GM23248 (cell line): Measurements from ENCODE around the gene KAZN. TPM values are rescaled to one million over a fixed set of nuclear protein-coding genes. Genes with fewer than 3 reads are reported as not detected.

Source experiments
- DNase-seq: peaks from one replicate; pipeline ENCODE4 v3.0.0-alpha.2; 2015
- H2AFZ ChIP-seq: fragments of 200-600 bp; sonication (generic); 2 replicates; pipeline ENCODE4 v1.6.1; 2016; ENCODE audit warnings: antibody characterized with exemption
- H3F3A ChIP-seq: fragments of 200-600 bp; sonication (generic); 2 replicates; pipeline ENCODE4 v1.6.1; 2016; ENCODE audit warnings: mild to moderate bottlenecking, antibody characterized with exemption, mixed run types; ENCODE audit not compliant: insufficient read depth
- H3K27ac ChIP-seq: fragments of 200-600 bp; sonication (generic); 2 replicates; pipeline ENCODE4 v1.5.1; 2016; ENCODE audit warnings: mild to moderate bottlenecking
- H3K27me3 ChIP-seq: fragments of 200-600 bp; sonication (generic); replicated peaks from 2 replicates; pipeline ENCODE4 v1.6.1; 2016; ENCODE audit warnings: mild to moderate bottlenecking; ENCODE audit not compliant: insufficient read depth
- H3K36me3 ChIP-seq: fragments of 200-600 bp; sonication (generic); 2 replicates; pipeline ENCODE4 v1.6.1; 2016; ENCODE audit warnings: low read depth, mild to moderate bottlenecking
- H3K4me1 ChIP-seq: fragments of 200-600 bp; sonication (generic); 2 replicates; pipeline ENCODE4 v1.6.1; 2016; ENCODE audit warnings: mild to moderate bottlenecking; ENCODE audit not compliant: insufficient read depth
- H3K4me2 ChIP-seq: fragments of 200-600 bp; sonication (generic); one replicate; pipeline ENCODE4 v1.6.1; 2016; ENCODE audit warnings: mild to moderate bottlenecking; ENCODE audit not compliant: unreplicated experiment
- H3K4me3 ChIP-seq: fragments of 200-600 bp; sonication (generic); 2 replicates; pipeline ENCODE4 v1.5.1; 2016; ENCODE audit warnings: mild to moderate bottlenecking
- H3K79me2 ChIP-seq: fragments of 200-600 bp; sonication (generic); 2 replicates; pipeline ENCODE4 v1.6.1; 2016; ENCODE audit warnings: mild to moderate bottlenecking; ENCODE audit not compliant: insufficient read depth
- H3K9ac ChIP-seq: fragments of 200-600 bp; sonication (generic); 2 replicates; pipeline ENCODE4 v1.6.1; 2016; ENCODE audit warnings: mild to moderate bottlenecking
- H3K9me2 ChIP-seq: fragments of 200-600 bp; sonication (generic); 2 replicates; pipeline ENCODE4 v1.6.1; 2016; ENCODE audit warnings: mixed run types, mild to moderate bottlenecking, moderate library complexity; ENCODE audit not compliant: insufficient read depth
- H3K9me3 ChIP-seq: fragments of 200-600 bp; sonication (generic); one replicate; pipeline ENCODE4 v1.6.1; 2017; ENCODE audit warnings: low read depth
- H4K20me1 ChIP-seq: fragments of 200-600 bp; sonication (generic); 2 replicates; pipeline ENCODE4 v1.6.0; 2016; ENCODE audit not compliant: insufficient read depth
- EZH2 ChIP-seq: fragments of 200-600 bp; sonication (generic); IDR thresholded peaks from 2 replicates; pipeline ENCODE4 v1.6.1; 2018; ENCODE audit warnings: antibody characterized with exemption, mild to moderate bottlenecking; ENCODE audit not compliant: insufficient read depth, poor library complexity, severe bottlenecking
- EZH2phosphoT487 ChIP-seq: fragments of 200-600 bp; sonication (generic); IDR thresholded peaks from 2 replicates; pipeline ENCODE4 v1.6.1; 2018; ENCODE audit warnings: antibody characterized with exemption, moderate library complexity, mild to moderate bottlenecking, low read depth; ENCODE audit not compliant: insufficient read depth
- WGBS, 2 experiments: methylation state at CpG; one replicate each; pipeline ENCODE4 v1.1.6; 2015 to 2017; ENCODE audit warnings: low lambda C conversion rate in 2 of 2, low coverage in 1 of 2; ENCODE audit errors: missing lambda C conversion rate in 2 of 2; 5-methylcytosine and 5-hydroxymethylcytosine counted together
- in situ Hi-C: fragments of 300-500 bp; cut with MboI; formaldehyde crosslinking; loops from 2 replicates; pipeline ENCODE4 v1.15.0; 2020
- polyA plus RNA-seq: library from polyadenylated mRNA; unstranded; fragments of >200 nt; fragmentation: Nextera tagmentation; extraction: Ambion mirVana; gene quantifications from 2 replicates; pipeline ENCODE4 v1.2.1, GENCODE V29; 2016
- total RNA-seq: library from RNA; depleted of rRNA; stranded (reverse); fragments of >200 nt; shearing (Covaris generic); gene quantifications from 2 replicates; pipeline ENCODE4 v1.2.3, GENCODE V29; 2014

The KAZN gene
- total and polyA plus RNA-seq, 2 experiments from 2014 or later: 4.9 to 7.2 TPM

GRCh38 chr1:15060104-15060503 lies 461.6 kb downstream of the KAZN start:
- Histone ChIP-seq H2AFZ (no peak overlapping the region), H3F3A (no peaks in the 10 kb centered on the region), H4K20me1 (no peaks in the 10 kb centered on the region), H3K27ac (no peak overlapping the region), H3K9me3 (no peaks in the 10 kb centered on the region), H3K79me2 (no peaks in the 10 kb centered on the region), H3K4me3 (no peak overlapping the region), H3K4me2 (no peak overlapping the region), H3K27me3 (no peaks in the 10 kb centered on the region), H3K9me2 (no peaks in the 10 kb centered on the region), H3K9ac (no peak overlapping the region), H3K36me3 (peaks cover 15% of the 10 kb centered on the region; the same call in 1 of the 2 replicates), H3K4me1 (no peaks in the 10 kb centered on the region)
- TF ChIP-seq EZH2phosphoT487: no peak
- TF ChIP-seq EZH2: no peak
- 90 to 92% methylated on average over 22 to 25 of the region's 25 CpGs for WGBS, 2 experiments
- in situ Hi-C loops: loop anchor here (25.0 kb wide), 1 partner anchor 1098 kb away; no protein-coding TSS in a partner anchor
- no peak for DNase-seq

GRCh38 chr1:15062479-15063099 lies 464.1 kb downstream of the KAZN start:
- in situ Hi-C loops: loop anchor here (25.0 kb wide), 1 partner anchor 1100 kb away; no protein-coding TSS in a partner anchor
- Histone ChIP-seq H3K27me3 (no peaks in the 10 kb centered on the region), H3K79me2 (no peaks in the 10 kb centered on the region), H3K4me3 (no peak overlapping the region), H3K4me1 (no peaks in the 10 kb centered on the region), H3K9ac (no peak overlapping the region), H4K20me1 (no peaks in the 10 kb centered on the region), H2AFZ (no peak overlapping the region), H3F3A (no peaks in the 10 kb centered on the region), H3K36me3 (peaks cover 15% of the 10 kb centered on the region; the same call in 1 of the 2 replicates), H3K9me3 (no peaks in the 10 kb centered on the region), H3K27ac (no peak overlapping the region), H3K9me2 (no peaks in the 10 kb centered on the region), H3K4me2 (no peak overlapping the region)
- DNase-seq: no peak
- TF ChIP-seq EZH2 (no peak), EZH2phosphoT487 (no peak)
- WGBS, 2 experiments: 79 to 80% methylated on average over 6 of the region's 6 CpGs

GRCh38 chr1:15063346-15063745 lies 464.9 kb downstream of the KAZN start:
- H3K27me3 ChIP-seq: no peaks in the 10 kb centered on the region
- in situ Hi-C loops: loop anchor here (25.0 kb wide), 1 partner anchor 1101 kb away; no protein-coding TSS in a partner anchor
- H4K20me1 ChIP-seq: no peaks in the 10 kb centered on the region
- no peaks in the 10 kb centered on the region for H3K79me2 ChIP-seq
- no peaks in the 10 kb centered on the region for H3K4me1 ChIP-seq
- H3K36me3 ChIP-seq: peaks cover 15% of the 10 kb centered on the region; the same call in 1 of the 2 replicates
- no peak for DNase-seq
- no peaks in the 10 kb centered on the region for H3F3A ChIP-seq
- 87 to 88% methylated on average over 7 of the region's 7 CpGs for WGBS, 2 experiments
- no peak overlapping the region for H3K27ac ChIP-seq
- no peaks in the 10 kb centered on the region for H3K9me2 ChIP-seq
- H3K9ac ChIP-seq: no peak overlapping the region
- no peak overlapping the region for H3K4me2 ChIP-seq
- no peak overlapping the region for H3K4me3 ChIP-seq
- no peaks in the 10 kb centered on the region for H3K9me3 ChIP-seq
- TF ChIP-seq EZH2phosphoT487 (no peak), EZH2 (no peak)
- no peak overlapping the region for H2AFZ ChIP-seq

GRCh38 chr1:15063783-15064182 lies 465.3 kb downstream of the KAZN start:
- Histone ChIP-seq H3K27ac (no peak overlapping the region), H3K9me3 (no peaks in the 10 kb centered on the region), H3F3A (no peaks in the 10 kb centered on the region), H3K9me2 (no peaks in the 10 kb centered on the region), H3K27me3 (no peaks in the 10 kb centered on the region), H3K4me2 (no peak overlapping the region), H3K79me2 (no peaks in the 10 kb centered on the region), H3K36me3 (peaks cover 15% of the 10 kb centered on the region; the same call in 1 of the 2 replicates), H4K20me1 (no peaks in the 10 kb centered on the region), H3K4me3 (no peak overlapping the region), H3K9ac (no peak overlapping the region), H3K4me1 (no peaks in the 10 kb centered on the region), H2AFZ (no peak overlapping the region)
- no peak for DNase-seq
- 97 to 99% methylated on average over 7 of the region's 7 CpGs for WGBS, 2 experiments
- in situ Hi-C loops: loop anchor here (25.0 kb wide), 1 partner anchor 1101 kb away; no protein-coding TSS in a partner anchor
- no peak for TF ChIP-seq EZH2
- no peak for TF ChIP-seq EZH2phosphoT487
